GM12801 (cell line): ENCODE data around the gene PGD.

Experiments used
- CTCF ChIP-seq: IDR thresholded peaks from one replicate; pipeline ENCODE4 v1.5.1; 2011; ENCODE audit warnings: control low read depth; ENCODE audit not compliant: insufficient read length; ENCODE audit errors: extremely low read depth

The PGD gene

GRCh38 chr1:10437052-10437451 lies 38.2 kb downstream of the PGD start:
- TF ChIP-seq CTCF, result no peak

GRCh38 chr1:10438677-10439163 lies 39.9 kb downstream of the PGD start:
- no peak for TF ChIP-seq CTCF

GRCh38 chr1:10440305-10440704 lies 41.4 kb downstream of the PGD start:
- no peak for TF ChIP-seq CTCF

- TF ChIP-seq CTCF, result no peak
These were observed 41.9 kb downstream of the PGD start for GRCh38 chr1:10440794-10441193.

- no peak for TF ChIP-seq CTCF
These were observed 45.4 kb downstream of the PGD start for GRCh38 chr1:10444248-10444647.

GRCh38 chr1:10444795-10445397 lies 46.0 kb downstream of the PGD start:
- TF ChIP-seq CTCF, result no peak

- no peak for TF ChIP-seq CTCF
These were observed 48.0 kb downstream of the PGD start for GRCh38 chr1:10446790-10447422.
